HG03558 (cell line): ENCODE results near the gene TEX101.
"Not testable (repeated sequence)": the region's sequence is repeated elsewhere in the genome, so short reads cannot be mapped to it uniquely, and the experiment has no call there.

Experiments used
- ATAC-seq: cut with Tn5 transposase; IDR thresholded peaks from one replicate; pipeline ENCODE4 v1.9.1; 2021; ENCODE audit warnings: moderate number of reproducible peaks; ENCODE audit not compliant: unreplicated experiment; ENCODE audit errors: extremely low read depth

The TEX101 gene

DNA sequence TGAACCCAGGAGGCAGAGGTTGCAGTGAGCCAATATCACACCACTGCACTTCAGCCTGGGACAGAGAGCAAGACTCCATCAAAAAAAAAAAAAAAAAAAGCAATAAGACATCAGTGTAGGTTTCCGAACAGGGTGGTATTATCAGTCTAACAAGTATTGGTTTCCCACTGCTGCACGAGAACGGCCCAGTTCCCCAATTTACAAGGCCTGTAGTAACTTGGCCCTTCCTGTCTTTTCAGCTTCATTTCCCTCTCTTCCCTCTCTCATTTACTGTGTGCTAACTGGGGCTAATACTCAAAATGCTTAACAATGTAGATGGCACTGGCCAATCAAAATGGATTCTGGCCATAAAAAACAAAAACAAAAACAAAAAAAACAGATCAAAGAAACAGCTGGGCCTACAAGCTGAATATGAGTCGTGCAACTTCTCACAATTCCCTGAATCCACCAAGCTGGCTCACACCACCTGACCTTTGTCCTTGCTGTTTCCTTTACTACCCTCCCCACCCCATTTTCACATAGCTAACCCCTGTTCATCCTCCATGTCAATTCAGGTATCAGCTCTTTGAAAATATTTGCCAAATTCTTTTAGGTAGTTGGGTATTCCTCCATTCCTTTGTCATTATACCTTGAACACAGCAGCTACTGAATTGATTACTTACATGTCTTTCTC lies 2.4 kb downstream of the TEX101 start:
- ATAC-seq: no peak

DNA sequence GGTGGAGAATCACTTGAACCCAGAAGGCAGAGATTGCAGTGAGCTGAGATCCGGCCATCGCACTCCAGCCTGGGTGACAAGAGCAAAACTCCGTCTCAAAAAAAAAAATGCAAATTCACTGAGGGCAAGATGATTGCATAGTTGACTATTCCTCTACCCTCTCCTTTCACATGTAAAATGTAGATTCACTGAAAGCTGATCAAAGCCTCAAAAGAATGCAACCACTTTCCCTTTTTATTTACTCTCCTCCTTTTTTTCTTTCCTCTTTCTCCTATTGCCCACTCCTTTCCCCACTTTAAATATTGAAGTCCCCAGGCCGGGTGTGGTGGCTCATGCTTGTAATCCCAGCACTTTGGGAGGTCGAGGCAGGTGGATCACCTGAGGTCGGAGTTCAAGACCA lies 6.3 kb downstream of the TEX101 start:
- ATAC-seq: no peak

DNA sequence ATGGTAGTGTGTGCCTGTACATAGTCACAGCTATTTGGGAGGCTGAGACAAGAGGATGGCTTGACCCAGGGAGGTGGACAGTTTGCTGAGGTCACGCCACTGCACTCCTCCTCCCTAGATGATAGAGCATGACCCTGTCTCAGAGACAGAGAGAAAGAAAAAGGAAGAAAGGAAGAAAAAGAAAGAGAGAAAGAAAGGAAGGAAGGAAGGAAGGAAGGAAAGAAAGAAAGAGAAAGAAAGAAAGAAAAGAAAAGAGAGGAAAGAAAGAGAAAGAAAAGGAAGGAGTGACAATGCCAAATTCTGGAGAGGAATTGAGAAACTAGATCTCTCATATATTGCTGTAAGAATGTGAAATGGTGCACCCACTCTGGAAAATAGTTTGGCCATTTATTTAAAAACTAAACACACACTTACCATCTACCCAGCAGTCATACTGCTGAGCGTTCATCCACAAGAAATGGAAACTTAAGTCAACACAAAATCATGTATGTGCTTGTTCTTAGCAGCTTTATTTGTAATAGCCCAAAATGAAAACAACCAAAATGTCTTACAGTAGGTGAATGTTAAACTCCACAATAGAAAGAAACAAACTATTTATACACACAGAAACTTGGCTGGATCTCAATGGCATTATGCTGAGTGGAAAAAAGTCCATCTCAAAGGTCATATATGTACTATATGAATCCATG lies 7.5 kb downstream of the TEX101 start:
- ATAC-seq: no peak

DNA sequence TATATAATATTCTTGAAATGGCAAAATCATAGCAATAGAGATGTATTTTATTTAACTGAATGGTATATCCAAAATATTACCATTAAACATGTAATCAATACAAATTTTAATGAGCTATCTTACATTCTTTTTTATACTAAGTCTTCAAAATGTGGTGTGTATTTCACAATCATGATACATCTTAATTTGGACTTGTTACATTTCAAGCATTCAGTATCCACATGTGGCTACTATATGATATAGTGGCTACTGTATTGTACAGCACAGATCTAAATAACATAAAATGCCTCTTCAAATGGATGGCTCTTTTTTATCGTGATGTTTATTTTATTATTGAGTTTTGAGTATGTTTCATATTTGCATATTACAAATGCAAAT lies 8.0 kb downstream of the TEX101 start:
- ATAC-seq: no peak

DNA sequence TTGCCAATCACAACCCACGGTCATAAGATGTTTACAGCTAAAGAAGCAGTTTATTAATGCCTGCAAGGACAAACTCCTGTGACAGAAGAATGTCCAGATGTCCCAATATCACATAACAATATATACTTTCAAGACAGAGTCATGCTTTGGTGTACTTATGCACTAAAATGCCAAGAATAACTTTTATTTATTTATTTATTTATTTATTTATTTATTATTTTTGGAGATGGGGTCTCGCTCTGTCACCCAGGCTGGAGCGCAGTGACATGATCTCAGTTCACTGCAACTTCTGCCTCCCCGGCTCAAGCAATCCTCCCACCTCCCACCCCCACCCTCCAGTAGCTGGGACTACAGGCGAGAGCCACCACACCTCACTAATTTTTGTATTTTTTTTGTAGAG lies 9.1 kb downstream of the TEX101 start:
- no peak for ATAC-seq

DNA sequence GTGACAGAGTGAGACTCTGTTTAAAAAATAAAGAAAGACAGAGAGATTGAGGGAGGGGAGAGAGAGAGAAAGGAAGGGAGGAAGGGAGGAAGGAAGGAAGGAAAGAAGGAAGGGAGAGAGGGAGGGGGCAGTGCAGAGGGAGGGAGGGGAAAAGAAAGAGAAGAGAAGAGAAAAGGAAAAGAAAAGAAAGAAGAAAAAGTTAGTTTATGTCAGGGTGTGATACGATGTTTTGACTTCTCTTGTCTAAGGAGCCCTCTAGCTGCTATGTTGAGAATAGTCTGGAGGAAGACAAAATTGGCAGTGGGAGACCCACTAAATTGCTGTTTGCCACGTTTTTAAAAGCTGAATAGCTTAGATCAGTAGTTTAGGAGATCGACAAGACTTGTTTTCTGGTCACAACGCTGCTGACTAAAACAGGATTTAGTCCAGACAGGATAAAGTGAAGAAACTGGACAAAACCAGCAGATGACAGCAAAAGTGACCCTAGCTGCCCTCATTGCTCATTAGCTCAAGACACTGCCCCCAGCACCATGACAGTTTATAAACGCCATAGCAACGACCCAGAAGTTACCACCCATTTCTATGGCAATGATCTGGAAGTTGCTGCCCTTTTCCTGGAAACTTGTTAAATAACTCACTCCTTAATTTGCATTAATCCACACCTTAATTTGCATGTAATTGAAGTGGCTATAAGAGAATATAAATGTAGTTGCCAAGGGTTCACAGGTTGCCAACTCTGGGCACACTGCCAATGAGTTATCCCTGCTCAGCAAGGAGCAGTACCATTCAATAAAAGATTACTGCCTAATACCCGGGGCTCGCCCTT lies 11.1 kb downstream of the TEX101 start:
- ATAC-seq: no peak

DNA sequence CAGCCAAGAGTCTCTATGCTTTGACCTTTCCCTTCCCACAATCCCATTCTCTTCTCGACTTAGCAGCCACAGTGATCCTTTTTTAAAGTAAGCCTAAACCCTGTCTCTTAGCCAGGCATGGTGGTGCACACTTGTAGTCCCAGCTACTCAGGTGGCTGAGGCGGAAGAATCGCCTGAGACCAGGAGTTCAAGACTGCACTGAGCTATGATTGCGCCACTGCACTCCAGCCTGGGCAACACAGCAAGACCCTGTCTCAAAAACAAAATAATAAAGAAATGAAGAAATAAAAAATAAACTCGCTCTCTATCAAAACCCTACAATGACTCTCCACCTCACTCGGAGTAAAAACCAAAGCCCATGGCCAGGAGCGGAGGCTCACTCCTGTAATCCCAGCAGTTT lies 14.7 kb downstream of the TEX101 start:
- no peak for ATAC-seq

DNA sequence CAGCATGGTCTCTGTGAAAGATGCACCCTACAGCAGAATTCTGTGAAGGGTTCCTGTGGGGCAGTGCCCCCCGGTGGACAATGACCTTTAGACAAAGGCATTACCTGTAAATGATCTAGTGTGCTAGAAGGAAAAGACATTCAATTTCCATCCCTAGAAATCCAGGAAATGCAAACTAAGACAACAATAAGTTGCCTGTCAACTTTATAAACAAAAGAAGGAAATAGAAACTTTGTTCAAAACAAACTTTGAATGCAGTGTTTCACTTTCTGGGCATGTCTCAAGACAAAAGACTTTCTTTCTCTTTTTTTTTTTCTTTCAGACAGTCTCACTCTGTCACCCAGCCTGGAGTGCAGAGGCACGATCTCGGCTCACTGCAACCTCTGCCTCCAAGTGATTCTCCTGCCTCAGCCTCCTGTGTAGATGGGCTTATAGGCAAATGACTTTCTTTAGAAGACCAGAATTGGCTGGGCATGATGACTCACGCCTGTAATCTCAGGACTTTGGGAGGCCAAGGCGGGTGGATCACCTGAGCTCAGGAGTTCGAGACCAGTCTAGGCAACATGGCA lies 15.5 kb downstream of the TEX101 start:
- ATAC-seq: no peak

DNA sequence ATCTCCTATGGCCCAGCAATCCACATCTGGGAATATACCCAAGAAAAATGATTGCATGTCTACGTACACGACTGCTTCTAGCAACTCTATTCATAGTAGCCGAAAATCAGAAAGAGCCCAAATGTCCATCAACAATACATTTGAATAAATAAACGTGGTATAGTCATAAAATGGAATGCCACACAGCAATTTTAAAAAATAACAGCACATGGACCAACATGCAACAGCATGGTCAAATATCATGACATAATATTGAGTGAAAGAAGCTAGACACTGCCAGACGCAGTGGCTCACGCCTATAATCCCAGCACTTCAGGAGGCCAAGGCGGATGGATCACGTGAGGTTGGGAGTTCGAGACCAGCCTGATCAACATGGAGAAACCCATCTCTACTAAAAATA lies 16.3 kb downstream of the TEX101 start:
- no peak for ATAC-seq

DNA sequence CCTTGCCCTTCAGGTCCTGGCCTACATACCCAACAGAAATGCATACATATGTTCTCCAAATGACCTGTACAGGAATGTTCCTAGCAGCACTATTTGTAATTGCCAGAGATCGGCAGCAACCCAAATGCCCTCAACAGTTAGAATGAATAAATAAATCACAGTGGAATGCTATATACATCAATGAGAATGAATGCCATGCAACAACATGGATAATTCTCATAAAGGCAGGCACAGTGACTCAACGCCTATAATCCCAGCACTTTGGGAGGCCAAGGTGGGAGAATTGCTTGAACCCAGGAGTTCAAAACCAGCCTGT lies 18.6 kb downstream of the TEX101 start:
- ATAC-seq: no peak

DNA sequence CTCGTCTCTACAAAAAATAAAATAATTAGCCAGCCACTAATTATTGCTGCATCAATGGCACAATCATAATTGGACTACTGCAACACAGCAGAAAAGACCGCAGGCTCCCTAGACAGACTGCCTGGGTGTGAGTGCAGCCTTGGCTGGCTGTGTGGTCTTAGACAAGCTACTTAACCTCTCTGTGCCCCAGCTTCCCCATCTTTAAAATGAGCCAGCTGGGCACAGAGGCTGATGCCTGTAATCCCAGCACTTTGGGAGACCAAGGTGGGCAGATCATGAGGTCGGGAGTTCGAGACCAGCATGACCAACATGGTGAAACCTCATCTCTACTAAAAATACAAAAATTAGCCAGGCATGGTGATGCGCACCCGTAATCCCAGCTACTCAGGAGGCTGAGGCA lies 19.0 kb downstream of the TEX101 start:
- ATAC-seq: no peak

DNA sequence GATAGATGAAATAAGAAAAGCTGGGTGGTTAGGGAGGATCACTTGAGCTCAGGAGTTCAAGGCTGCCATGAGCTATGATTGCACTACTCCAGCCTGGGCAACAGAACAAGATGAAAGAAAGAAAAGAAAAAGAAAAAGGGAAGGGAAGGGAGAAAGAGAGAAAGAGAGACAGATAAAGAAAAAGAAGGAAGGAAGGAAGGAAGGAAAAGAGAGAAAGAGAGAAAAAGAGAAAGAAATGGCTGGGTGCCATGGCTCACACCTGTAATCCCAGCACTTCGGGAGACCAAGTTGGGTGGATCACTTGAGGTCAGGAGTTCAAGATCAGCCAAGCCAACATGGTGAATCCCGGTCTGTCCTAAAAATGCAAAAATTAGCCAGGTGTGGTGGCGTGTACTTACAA lies 21.1 kb downstream of the TEX101 start:
- ATAC-seq: no peak

DNA sequence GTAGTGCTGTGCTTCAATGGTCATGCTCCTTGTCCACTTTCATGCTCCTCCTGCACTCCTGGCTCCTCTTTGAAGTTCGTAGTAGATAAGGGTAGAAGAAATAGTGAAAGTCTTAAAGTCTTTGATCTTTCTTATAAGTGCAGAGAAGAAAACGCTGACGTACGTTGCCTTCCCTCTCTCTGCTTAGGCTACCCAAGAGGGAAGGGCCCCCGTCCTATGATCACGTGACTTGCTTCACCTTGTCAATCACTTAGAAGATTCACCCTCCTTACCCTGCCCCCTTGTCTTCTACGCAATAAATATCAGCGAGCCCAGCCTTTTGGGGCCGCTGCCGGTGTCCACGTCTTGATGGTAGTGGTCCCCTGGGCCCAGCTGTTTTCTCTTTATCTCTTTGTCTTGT lies 22.6 kb downstream of the TEX101 start:
- not testable (repeated sequence) for ATAC-seq

DNA sequence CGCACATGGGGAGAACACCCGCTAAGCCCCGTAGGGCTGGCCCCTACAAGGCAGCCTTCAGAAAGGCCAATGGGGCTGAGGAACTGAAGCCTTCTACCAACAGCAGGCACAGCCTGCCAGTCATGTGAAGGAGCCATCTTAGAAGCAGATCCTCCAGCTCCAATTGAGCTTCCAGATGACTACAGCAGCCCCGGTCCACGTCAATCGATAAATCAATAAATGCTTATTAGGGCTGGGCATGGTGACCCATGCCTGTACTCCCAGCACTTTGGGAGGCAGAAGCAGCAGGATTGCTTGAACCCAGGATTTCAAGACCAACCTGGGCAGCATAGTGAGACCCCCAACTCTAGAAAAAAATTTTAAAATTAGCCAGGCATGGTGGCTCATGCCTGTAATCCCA lies 23.0 kb downstream of the TEX101 start:
- ATAC-seq: no peak

DNA sequence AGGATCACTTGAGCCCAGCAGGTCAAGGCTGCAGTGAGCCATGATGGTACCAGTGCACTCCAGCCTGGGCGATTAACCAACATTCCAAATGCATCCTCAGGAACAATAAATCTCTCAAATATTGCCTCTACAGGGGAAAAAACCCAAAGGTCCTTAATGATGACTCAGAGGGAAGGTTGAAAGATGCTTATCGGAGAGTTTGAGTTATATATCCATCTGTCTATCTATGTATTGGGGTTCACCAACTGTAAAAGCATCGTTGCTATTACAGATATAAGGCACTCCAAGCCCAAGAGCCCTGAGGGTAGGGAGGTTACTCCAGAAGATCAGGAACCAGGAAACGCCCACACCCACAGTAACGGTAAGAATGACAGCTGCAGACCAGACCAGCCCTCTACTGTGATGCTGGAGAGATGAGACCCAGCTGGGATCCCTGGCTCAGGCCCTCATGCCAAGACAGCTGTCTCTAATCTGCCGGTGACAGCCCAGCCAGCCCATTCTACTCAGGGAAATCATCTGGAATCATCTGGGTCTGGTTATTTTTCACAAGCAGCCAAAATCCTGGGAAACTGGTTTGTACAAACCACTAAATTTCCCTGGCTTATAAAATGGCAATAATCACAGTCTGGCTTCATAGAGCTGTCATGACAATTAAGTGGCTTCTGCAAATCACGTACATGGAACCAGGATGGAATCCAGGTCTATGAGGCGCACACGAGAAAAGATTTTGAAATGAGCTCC lies 23.8 kb downstream of the TEX101 start:
- no peak for ATAC-seq

DNA sequence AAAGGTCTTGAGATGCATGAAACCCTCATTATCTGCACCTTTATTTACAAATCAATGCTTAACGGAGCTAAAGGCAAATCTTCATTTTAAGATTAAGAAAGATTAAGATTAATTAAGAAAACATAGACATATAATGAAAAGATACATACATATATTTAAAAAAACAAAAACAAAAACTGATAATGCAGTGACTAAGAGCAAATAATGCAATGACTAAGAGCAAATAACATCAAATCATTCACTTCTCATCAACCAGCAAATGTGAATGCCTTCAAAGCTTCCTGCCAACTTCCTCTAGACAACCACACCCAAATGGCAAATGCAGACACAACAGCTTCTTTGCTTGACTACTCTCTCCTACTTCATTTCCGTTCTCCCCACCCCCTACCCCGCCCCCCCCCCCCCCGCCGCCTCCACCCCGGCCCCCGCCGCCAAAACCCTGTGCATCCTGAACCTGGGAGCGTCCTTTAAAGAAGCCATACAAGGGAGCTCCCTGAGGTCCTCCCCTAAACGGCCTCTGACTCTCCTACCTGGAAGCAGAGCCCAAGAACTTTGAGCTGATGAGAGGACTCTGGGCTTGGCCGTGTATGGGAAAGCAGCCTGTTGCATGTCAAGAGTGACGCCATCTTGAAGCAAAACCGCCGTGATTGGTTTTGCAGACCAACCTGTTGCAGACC lies 24.5 kb downstream of the TEX101 start:
- ATAC-seq: no peak

DNA sequence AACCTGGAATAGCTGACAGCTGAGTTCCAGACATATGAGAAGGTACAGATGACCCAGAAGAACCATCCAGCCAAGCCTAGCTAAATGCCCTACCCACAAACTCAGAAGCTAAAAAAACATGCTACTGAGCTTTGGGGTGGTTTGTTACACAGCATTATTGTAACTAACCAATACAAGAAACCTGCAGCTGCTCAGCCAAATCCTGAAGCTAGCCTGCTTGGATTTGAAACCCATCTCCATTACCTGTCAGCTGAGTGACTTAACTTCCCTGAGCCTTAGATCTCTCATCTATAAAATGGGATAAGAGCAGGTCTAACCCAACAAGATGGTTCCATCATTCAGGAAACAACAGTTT lies 25.0 kb downstream of the TEX101 start:
- ATAC-seq: no peak

DNA sequence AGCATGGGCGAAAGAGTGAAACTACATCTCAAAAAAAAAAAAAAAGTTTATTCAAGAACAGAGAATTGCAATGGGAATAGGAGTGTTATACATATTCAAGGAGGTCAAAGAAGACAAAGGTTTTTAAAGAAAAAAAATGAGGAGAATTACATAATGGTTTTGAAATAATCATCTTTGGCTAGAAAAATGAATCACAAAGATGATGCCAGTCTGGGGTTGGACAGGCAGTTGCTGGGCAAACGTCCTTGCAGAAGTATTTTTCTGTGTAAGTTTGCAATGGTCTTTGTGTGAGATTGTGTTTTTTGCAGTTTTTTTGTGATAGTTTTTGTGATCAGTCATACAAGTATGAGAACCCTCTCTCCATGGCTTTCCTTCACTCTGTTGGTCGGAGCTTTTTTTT lies 27.0 kb downstream of the TEX101 start:
- ATAC-seq: no peak

DNA sequence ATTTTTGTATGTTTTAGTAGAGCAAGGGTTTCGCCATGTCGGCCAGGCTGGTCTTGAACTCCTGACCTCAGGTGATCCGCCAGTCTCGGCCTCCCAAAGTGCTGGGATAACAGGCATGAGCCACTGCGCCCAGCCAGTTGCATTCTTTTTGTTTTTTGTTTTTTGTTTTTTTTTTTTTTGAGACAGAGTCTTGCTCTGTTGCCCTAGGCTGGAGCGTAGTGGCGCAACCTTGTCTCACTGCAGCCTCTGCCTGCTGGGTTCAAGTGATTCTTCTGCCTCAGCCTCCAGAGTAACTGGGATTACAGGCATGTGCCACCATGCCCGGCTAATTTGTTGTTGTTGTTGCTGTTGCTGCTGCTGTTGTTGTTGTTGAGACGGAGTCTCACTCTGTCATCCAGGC lies 29.4 kb downstream of the TEX101 start:
- not testable (repeated sequence) for ATAC-seq
